ENCODE measurements around the gene C2orf42. TPM values are rescaled to one million over a fixed set of nuclear protein-coding genes. Genes with fewer than 3 reads are reported as not detected.
"Not testable (repeated sequence)": the region's sequence is repeated elsewhere in the genome, so short reads cannot be mapped to it uniquely, and the experiment has no call there.

C2orf42 gene
- total RNA-seq, 1 experiment from 2014 or later: 14.0 TPM

DNA sequence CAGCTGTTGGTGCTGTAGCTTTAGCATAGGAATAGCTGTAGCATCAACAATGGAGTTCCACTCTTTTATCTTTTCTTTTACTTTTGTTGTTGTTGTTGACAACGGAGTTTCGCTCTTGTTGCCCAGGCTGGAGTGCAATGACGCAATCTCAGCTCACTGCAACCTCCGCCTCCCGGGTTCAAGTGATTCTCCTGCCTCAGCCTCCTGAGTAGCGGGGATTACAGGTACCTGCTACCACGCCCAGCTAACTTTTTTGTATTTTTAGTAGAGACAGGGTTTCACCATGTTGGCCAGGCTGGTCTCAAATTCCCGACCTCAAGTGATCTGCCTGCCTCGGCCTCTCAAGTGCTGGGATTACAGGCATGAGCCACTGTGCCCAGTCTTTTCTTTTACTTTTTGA is 3.6 kb downstream of the C2orf42 start:
- in situ Hi-C loops (cut with HindIII; ENCODE audit: low pct_unique_long_range_greater_than_20kb, low sequenced_read_pairs); DNase-seq (ENCODE audit: low read depth): not testable (repeated sequence)

DNA sequence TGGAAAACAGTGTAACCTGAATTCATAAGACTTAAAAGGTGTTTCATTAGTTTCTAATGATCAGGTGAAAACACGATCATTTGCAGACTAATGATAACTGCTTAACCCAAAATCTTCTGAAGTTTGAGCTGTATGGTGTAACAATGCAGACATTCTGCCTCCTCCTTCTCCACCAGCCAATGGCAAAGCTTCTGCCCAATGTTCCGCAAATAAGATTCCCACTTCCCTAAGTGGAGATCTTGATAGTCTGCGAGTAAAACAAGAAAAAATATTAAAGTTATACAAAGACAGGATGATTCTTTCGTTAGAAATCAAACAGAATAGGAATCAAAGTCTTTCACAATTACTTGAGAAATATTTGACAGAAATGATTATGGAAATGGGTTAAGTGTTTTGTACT is 8.1 kb downstream of the C2orf42 start:
- no peak for DNase-seq (ENCODE audit: low read depth)

DNA sequence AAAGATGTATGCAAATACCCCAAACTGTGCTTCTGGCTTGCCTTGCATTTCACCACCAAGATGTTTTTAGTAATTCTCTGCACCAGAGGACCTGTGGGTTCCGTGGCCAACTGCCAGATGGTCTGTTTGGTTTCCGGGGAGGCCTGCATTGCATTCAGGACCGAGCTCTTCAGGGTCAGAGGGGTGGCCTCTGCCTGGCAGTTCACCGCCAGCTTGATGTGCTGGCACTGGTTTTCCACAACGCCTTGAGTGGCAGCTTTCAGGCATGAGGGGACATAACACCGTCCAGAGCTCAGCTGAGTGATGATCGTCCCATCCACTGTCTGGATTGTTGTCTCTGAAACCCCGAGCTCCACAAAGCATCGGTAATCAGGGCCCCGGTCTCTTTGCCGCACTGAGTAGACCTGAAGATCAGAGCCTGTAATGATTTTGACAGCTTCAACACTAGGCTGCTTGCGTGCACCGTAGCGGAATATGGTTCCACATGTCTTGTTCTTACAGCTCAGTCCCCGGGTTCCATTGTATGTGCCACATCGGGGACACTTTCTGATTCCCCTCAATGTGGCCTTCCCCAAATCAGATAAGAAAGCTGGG is 9.4 kb downstream of the C2orf42 start:
- in situ Hi-C loops (cut with HindIII; ENCODE audit: low pct_unique_long_range_greater_than_20kb, low sequenced_read_pairs): no loop called here
- DNase-seq (ENCODE audit: low read depth): no peak

More for the DNA sequence above, 8.1 kb downstream of the C2orf42 start:
- in situ Hi-C loops (cut with HindIII; ENCODE audit: low pct_unique_long_range_greater_than_20kb, low sequenced_read_pairs): no loop called here

DNA sequence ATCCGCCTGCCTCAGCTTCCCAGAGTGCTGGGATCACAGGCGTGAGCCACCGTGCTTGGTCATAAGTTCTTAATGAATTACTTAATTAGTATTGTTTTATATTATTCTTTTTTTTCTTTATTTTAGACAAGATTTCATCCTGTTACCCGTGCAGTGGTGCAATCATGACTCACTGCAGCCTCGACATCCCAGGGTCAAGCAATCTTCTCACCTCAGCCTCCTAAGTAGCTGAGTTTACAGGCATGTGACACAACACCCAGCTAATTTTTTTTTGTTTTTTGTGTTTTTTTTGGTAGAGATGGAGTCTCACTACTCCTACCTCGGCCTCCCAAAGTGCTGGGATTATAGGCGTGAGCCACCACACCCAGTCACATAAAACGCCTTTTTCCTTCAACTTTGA is 17.3 kb downstream of the C2orf42 start:
- no peak for DNase-seq (ENCODE audit: low read depth)
- in situ Hi-C loops (cut with HindIII; ENCODE audit: low pct_unique_long_range_greater_than_20kb, low sequenced_read_pairs): no loop called here

DNA sequence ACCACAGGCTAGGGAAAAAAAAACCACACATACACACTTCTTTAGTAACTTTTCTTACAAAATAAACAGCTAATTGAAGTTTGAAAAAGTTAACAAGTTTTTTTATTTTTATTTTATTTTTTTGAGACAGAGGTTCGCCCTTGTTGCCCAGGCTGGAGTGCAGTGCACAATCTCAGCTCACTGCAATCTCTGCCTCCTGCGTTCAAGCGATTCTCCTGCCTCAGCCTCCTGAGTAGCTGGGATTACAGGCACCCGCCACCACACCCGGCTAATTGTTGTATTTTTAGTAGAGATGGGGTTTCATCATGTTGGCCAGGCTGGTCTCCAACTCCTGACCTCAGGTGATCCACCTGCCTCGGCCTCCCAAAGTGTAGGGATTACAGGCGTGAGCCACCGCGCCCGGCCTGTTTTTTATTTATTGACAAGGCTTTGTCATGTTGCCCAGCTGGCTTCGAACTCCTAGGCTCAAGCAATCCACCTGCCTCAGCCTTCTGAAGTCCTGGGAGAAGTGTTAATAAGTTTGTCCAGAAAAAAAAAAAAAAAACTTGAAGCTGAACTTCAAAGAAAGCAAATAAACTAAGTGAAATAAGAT is 21.1 kb downstream of the C2orf42 start:
- DNase-seq (ENCODE audit: low read depth); in situ Hi-C loops (cut with HindIII; ENCODE audit: low pct_unique_long_range_greater_than_20kb, low sequenced_read_pairs): not testable (repeated sequence)

DNA sequence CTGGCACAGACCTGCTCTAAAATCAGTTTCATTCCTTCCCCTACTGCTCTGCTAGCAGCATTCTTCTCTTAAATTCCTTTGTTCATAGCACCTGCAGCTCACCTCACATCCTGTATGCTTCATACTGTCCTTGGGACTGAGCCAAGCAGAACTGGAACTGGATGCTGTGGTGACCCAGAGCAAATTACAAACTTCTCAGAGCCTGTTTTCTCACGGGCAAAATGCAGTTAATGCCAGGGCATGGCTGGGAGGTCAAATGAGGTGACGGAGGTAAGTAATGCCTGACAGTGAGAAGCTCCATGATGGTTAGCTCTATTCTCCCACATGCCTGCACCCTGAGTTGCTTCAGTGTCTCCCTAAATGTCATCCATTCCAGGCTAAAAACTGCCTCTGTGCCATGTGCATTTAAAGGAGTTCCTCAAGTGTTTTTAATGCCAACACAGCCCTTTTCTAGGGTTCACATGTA is 29.7 kb downstream of the C2orf42 start:
- no peak for DNase-seq (ENCODE audit: low read depth)
- in situ Hi-C loops (cut with HindIII; ENCODE audit: low pct_unique_long_range_greater_than_20kb, low sequenced_read_pairs): no loop called here

DNA sequence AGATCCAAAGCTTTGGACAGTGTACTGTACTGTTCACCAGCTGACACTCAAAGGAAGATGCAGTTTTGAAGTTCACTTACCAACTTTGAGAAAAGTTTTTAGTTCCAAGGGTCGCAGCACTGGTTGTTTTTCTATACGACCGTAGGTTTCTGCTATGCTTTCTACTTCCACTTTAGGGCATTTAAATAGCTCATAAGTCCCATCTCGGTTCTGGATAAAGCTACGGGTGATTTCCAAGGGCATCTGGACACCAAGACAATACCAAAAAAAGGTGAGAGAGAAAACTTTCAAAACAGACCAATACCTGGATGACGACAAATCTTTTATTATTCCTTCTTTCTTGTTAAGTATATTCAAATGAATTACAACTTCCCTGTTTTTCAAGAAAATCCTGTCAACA is 30.3 kb downstream of the C2orf42 start:
- in situ Hi-C loops (cut with HindIII; ENCODE audit: low pct_unique_long_range_greater_than_20kb, low sequenced_read_pairs): no loop called here

DNA sequence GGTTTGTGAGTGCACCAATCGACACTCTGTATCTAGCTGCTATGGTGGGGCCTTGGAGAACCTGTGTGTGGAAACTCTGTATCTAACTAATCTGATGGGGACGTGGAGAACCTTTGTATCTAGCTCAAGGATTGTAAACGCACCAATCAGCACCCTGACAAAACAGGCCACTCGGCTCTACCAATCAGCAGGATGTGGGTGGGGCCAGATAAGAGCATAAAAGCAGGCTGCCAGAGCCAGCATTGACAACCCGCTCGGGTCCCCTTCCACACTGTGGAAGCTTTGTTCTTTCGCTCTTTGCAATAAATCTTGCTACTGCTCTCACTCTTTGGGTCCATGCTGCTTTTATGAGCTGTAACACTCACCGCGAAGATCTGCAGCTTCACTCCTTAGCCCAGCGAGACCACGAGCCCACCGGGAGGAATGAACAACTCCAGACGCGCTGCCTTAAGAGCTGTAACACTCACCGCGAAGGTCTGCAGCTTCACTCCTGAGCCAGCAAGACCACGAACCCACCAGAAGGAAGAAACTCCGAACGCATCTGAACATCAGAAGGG is 41.6 kb downstream of the C2orf42 start:
- in situ Hi-C loops (cut with HindIII; ENCODE audit: low pct_unique_long_range_greater_than_20kb, low sequenced_read_pairs); DNase-seq (ENCODE audit: low read depth): not testable (repeated sequence)

More for the DNA sequence above, 30.3 kb downstream of the C2orf42 start:
- DNase-seq (ENCODE audit: low read depth): no peak

DNA sequence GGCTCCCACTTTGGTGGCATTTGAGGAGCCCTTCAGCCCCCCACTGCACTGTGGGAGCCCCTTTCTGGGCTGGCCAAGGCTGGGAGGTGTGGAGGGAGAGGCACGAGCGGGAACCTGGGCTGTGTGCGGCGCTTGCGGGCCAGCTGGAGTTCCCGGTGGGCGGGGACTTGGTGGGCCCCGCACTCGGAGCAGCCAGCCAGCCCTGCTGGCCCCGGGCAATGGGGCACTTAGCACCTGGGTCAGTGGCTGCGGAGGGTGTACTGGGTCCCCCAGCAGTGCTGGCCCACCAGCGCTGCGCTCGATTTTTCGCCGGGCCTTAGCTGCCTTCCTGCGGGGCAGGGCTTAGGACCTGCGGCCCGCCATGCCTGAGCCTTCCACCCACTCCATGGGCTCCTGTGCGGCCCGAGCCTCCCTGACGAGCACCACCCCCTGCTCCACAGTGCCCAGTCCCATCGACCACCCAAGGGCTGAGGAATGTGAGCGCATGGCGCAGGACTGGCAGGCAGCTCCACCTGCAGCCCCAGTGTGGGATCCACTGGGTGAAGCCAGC is 42.5 kb downstream of the C2orf42 start:
- in situ Hi-C loops (cut with HindIII; ENCODE audit: low pct_unique_long_range_greater_than_20kb, low sequenced_read_pairs); DNase-seq (ENCODE audit: low read depth): not testable (repeated sequence)

DNA sequence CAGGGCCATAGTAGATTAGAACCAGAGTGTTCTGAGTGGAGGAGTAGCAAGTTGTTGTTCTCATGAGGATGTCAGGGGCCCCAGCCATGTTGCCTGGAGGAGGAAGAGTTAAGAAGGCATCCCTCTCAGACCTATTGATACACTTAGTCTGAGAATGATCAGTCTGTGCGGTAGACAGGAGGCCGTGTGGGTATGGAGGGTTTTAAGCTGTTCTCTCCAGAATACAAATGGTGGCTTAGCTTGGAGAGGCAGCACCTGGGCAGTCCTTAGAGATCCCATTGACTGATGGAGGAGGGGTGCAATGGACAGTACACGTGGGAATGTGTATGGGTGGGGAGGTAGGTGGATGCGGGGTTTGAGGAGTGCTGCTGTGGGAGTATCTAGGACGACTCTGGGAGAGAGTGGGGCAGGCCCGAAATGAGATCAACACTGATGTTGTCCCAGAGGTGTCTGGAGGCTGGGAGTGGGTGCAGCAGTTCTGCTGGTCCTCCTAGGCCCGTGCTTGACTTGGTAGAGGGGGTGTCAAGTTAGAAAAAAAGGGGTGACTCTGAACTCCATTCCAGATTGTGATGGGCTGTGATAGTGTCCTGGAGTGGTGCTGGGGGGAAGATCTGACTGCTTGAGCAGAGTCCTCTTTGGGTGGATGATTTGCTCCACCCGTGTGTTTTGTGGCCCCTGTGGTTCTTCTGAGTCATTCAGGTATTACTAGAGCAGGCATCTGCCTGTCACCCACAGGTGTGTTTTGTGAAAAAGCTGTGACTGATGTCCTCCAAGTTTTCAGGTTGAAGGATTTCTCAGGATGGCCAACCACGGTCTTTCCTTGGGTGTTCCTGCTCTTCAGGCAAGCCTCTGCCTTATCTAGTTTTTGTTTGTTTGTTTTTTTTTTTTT is 44.7 kb downstream of the C2orf42 start:
- DNase-seq (ENCODE audit: low read depth): no peak
- in situ Hi-C loops (cut with HindIII; ENCODE audit: low pct_unique_long_range_greater_than_20kb, low sequenced_read_pairs): no loop called here

DNA sequence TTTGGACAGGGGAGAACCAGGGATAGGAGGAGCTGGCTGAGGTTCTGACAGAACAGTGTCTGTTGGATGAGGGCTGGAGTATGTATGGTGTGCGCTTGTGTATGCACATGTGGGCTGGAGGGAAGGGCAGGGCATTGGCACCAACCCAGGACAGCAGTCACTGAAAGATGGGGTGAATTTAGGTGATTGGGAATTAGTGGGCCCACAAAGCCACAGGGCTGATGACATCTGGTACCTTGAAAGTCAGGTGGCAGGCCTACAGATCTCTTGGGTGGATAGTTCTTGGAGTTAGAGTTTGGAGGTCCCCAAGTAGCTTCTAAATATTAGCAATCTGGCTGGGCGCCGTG is 45.7 kb downstream of the C2orf42 start:
- no peak for DNase-seq (ENCODE audit: low read depth)
- in situ Hi-C loops (cut with HindIII; ENCODE audit: low pct_unique_long_range_greater_than_20kb, low sequenced_read_pairs): no loop called here

DNA sequence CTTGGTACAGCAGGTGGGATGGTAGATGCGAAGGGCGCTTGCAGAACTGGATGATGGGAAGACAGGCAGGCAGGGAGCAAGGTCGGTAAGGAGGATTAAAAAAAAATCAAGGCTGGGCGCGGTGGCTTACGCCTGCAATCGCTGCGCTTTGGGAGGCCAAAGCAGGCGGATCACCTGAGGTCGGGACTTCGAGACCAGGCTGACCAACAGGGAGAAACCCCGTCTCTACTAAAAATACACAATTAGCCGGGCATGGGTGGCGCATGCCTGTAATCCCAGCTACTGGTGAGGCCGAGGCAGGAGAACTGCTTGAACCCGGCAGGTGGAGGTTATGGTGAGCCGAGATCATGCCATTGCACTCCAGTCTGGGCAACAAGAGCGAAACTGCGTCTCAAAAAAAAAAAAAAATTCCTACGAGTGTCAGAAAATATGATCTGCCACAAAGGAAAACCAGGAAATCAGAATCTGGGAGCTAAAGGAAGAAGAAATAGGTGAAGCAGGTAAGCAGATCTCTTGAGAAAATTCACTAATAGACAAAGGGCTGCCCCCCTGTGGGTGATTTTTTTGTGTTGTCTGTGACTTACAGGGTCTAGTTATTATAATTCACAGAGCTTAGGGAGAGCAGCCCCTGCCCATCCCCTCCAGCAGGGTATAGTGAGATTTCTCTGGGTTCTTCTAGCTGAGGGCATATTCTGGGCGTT is 46.2 kb downstream of the C2orf42 start:
- no peak for DNase-seq (ENCODE audit: low read depth)
- in situ Hi-C loops (cut with HindIII; ENCODE audit: low pct_unique_long_range_greater_than_20kb, low sequenced_read_pairs): no loop called here

DNA sequence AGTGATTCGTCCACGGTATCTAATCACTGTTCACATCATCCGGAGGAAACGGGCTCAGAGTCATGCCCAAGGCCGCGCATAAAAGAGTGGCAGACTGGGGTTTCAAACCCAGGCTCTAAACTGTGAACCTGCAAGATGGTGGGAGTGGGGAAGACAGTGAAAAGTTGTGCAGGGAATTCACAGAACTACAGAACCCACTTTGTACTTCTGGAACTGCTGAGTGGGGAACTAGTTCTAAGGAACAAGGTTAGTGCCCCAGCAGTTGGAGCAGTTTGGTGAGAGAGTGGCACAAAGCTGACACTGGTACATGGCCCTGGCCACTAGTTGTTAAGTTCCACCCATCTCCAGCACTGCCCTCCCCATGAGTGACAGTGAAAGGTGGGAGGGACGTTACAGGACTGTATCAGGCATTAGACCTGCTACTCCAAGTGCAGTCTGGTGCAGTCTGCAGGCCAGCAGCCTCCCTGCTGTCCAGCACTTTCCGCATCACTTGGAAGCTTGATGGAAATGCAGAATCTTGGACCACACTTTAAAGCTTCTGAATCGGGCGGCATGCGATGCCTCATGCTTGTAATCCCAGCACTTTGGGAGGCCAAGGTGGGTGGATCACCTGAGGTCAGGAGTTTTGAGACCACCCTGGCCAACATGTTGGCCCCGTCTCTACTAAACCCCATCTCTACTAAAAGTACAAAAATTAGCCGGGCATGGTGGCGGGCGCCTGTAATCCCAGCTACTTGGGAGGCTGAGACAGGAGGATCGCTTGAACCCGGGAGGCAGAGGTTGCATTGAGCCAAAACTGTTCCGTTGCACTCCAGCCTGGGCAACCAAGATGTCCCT is 47.3 kb downstream of the C2orf42 start:
- peak; percentile 86 for DNase-seq (ENCODE audit: low read depth)
- in situ Hi-C loops (cut with HindIII; ENCODE audit: low pct_unique_long_range_greater_than_20kb, low sequenced_read_pairs): no loop called here

DNA sequence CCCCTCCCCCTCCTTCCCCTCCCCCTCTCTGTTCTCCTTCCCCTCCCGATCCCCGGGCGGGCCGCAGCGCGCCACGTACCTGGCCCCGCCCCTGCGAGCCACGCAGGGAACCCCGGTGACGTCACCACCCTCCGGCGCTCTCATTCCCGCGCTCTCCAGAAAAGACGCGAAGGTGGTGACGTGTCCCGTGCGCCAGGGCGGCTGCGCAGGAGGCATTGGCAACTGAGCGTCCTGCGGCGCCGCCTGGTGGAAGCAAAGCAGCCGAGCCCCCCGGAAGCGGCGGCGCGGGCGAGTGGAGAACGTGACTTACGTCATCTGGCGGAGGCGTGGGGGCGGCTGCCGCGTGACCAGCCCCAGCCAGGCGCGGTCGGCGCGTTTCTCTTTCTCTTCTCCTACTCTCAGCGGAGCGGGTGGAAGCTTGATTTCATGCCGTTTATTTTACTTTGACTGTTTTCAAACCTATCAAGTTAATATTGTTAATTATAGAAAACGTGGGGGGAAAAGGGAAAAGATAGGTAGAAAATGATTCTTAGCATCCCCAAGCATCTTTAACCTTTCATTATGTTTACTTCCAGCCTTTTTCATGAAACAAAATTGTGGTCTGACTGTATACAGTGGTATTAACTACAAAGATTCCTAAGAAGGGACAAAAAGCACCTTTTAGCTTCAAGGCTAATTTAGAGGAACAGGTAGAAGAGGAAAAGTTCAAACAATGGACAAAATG is 48.1 kb downstream of the C2orf42 start:
- in situ Hi-C loops (cut with HindIII; ENCODE audit: low pct_unique_long_range_greater_than_20kb, low sequenced_read_pairs): no loop called here
- peak; percentile 100 for DNase-seq (ENCODE audit: low read depth)

DNA sequence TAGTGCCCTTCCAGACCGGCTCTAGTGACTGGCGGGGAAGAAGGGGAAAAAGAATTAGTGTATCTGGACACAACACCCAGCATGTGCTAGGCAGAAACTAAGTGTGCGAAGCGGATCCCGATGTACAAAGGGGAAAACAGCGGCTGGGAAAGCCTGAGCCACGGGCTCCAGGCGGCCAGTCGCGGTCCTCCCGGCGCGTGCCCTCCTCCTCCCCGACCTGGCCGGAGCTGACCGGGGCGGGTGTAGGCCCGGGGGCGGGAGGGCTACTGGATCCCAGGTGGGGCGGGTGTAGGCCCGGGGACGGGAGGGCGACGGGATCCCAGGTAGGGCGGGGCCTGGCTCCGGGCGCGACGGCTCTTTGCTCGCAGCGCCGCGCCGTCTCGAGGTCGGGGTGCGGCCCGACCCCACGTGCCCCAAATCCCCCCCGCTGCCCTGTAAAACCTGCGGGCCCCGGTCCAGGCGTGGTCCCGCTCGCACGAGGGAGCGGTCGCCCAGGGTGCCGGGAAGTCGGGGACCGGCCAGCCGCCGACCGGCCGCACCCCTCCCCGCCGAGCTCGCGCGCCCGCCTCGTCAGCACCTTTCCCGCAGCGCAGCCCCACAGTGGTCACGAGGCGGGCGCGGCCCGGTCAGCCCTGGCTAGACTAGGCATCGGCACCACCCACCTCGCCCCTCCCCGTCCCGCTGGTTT is 48.8 kb downstream of the C2orf42 start:
- in situ Hi-C loops (cut with HindIII; ENCODE audit: low pct_unique_long_range_greater_than_20kb, low sequenced_read_pairs): no loop called here
- DNase-seq (ENCODE audit: low read depth): no peak

DNA sequence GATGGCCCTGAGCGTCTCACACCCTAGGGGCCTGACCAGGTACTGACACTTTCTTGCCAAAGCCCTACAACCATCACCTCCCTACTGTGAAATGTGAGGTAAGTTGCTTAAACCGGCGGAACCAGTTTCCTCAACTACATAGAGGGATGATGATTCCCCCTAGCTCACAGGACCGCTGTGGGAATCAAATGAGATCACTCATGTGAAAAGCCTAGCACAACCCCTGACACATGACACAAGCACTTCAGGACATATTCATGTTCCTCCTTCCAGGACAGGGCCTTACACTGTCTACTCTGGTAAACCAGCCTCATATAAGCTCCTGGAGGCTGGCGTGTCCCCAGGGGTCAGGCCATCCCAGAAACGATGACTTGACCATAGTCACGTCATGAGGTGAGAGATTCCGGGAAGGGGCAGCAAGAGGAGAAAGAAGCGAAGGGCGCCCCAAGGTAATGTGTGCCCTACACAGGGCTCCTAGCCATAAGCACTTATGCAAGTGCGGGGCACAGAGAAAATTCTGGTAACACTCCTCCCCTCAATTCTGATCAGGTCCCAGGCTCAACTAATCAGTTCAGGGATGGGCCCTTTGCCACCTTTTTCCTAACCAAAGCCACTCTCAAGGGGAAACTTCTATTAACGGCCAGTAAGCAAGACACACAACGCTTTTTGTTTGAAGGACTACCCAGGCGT is 49.5 kb downstream of the C2orf42 start:
- in situ Hi-C loops (cut with HindIII; ENCODE audit: low pct_unique_long_range_greater_than_20kb, low sequenced_read_pairs): no loop called here
- DNase-seq (ENCODE audit: low read depth): peak; percentile 85

All from Caki2 (cell line).